Measurements from ENCODE around the gene SLX4.

DNA sequence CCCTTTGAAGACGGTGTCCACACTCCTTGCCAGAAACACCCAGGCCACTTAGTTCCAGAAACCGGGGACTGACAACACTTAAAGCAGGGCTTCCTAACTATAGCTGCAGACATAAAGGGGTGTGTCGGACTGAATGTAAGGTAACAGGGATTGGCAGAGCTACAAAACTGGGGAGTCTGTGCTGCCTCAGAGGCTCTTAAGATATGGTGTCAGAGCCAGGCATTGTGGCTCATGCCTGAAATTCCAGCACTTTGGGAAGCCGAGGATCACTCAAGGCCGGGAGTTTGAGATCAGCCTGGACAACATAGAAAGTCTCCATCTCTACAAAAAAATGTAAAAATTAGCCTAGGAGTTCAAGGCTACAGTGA lies 20.0 kb downstream of the SLX4 start:
- TF ChIP-seq POLR2A (IDR thresholded peaks at IDR 0.05) (no peak), CTCF (IDR thresholded peaks at IDR 0.05) (no peak), POLR2AphosphoS5 (IDR thresholded peaks at IDR 0.05) (no peak)

Measured in stomach (tissue), 4 donors.